Ishikawa (cell line): Measurements from ENCODE around the gene IMMP2L.

Source experiments
- CREB1 ChIP-seq: IDR thresholded peaks from 2 replicates; pipeline ENCODE4 v1.6.1; 2012; ENCODE audit warnings: low read depth
- EGR1 ChIP-seq: IDR thresholded peaks from 2 replicates; pipeline ENCODE4 v1.6.1; 2012
- EP300 ChIP-seq: IDR thresholded peaks from 2 replicates; pipeline ENCODE4 v1.6.1; 2012; ENCODE audit warnings: borderline replicate concordance
- FOXM1 ChIP-seq: IDR thresholded peaks from 2 replicates; pipeline ENCODE4 v1.6.1; 2012; ENCODE audit warnings: low read depth, borderline replicate concordance
- MAX ChIP-seq: IDR thresholded peaks from 2 replicates; pipeline ENCODE4 v1.6.1; 2012
- NFIC ChIP-seq: IDR thresholded peaks from 2 replicates; pipeline ENCODE4 v1.6.1; 2012
- RAD21 ChIP-seq: IDR thresholded peaks from 2 replicates; pipeline ENCODE4 v1.6.1; 2012; ENCODE audit warnings: low read depth
- REST ChIP-seq: IDR thresholded peaks from 2 replicates; pipeline ENCODE4 v1.6.1; 2012; ENCODE audit warnings: low read depth, mild to moderate bottlenecking
- TAF1 ChIP-seq: IDR thresholded peaks from 2 replicates; pipeline ENCODE4 v1.6.1; 2012; ENCODE audit warnings: low read depth, mild to moderate bottlenecking
- TCF12 ChIP-seq: IDR thresholded peaks from 2 replicates; pipeline ENCODE4 v1.6.1; 2012; ENCODE audit warnings: low read depth
- TEAD4 ChIP-seq: IDR thresholded peaks from 2 replicates; pipeline ENCODE4 v1.6.1; 2012
- YY1 ChIP-seq: IDR thresholded peaks from 2 replicates; pipeline ENCODE4 v1.6.1; 2012; ENCODE audit warnings: low read depth
- ZBTB7A ChIP-seq: IDR thresholded peaks from 2 replicates; pipeline ENCODE4 v1.6.1; 2012; ENCODE audit warnings: low read depth

GRCh38 chr7:111057066-111057465, 505.2 kb downstream of the IMMP2L start:
- TF ChIP-seq ZBTB7A (no peak), EGR1 (no peak), EP300 (no peak), TAF1 (no peak), TCF12 (no peak), REST (no peak), YY1 (no peak), NFIC (no peak), RAD21 (no peak), TEAD4 (no peak), CREB1 (no peak), MAX (no peak), FOXM1 (no peak)
